ENCODE data around the gene GPC6. TPM values are rescaled to one million over a fixed set of nuclear protein-coding genes. Genes with fewer than 3 reads are reported as not detected.

The GPC6 gene
- total and polyA plus RNA-seq, 2 donors (not counting 3 experiments of a cell fraction or from before 2014, with no cell fraction given) = 0.01 TPM; not detected in 1

DNA sequence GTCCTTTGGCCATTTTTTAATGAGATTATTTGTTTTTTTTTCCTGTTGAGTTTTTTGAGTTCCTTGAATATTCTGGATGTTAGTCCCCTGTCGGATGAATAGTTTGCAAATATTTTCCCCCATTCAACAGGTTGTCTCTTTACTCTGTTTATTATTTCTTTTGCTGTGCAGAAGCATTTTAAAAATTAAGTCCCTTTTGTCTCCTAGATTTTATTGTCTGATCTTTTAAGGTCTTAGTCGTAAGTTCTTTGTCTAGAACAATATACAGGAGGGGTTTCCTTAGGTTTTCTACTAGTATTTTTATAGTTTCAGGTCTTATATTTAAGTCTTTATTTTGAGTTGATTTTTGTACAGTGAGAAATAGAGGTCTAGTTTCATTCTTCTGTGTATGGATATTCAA, 284.4 kb downstream of the GPC6 start:
- H3K9me1 ChIP-seq (replicated peaks; ENCODE audit: control insufficient read depth, extremely low read depth, insufficient read depth, low read length) = no peaks in the 10 kb centered on the region
- intact Hi-C loops (cut with micrococcal nuclease) = no loop called here
- peaks cover 1% of the 10 kb centered on the region for H3K9me3 ChIP-seq (replicated peaks; ENCODE audit: control insufficient read depth, insufficient read depth, low read length)
- no peak overlapping the region for H3K27ac ChIP-seq (ENCODE audit: insufficient read depth, low read depth, low read length)
- no peaks in the 10 kb centered on the region for H3K27me3 ChIP-seq (ENCODE audit: control insufficient read depth in 2 of 2, insufficient read depth in 2 of 2, low read length in 2 of 2)
- FAIRE-seq (no peak), DNase-seq (ENCODE audit: low read depth, low spot score) (no peak)
- no peak overlapping the region for H3K4me3 ChIP-seq (replicated peaks in 1 of 3; ENCODE audit: insufficient read depth in 1 of 3, low read depth in 1 of 3, low read length in 3 of 3)
- no peaks in the 10 kb centered on the region for H4K20me1 ChIP-seq (replicated peaks; ENCODE audit: control insufficient read depth, extremely low read depth, insufficient read depth, low read length)
- no peak overlapping the region for H2AFZ ChIP-seq (ENCODE audit: low read depth, low read length)
- H3K36me3 ChIP-seq (ENCODE audit: control insufficient read depth in 2 of 2, extremely low read depth in 1 of 2, insufficient read depth in 2 of 2, low read length in 2 of 2) = no peaks in the 10 kb centered on the region
- TF ChIP-seq FOS (IDR thresholded peaks at IDR 0.05; ENCODE audit: borderline replicate concordance, insufficient read depth, low read length) (no peak), POLR2A (IDR thresholded peaks at IDR 0.05; ENCODE audit: low read depth, low read length) (no peak), MYC (IDR thresholded peaks at IDR 0.05; ENCODE audit: low read depth, low read length) (no peak), JUN (IDR thresholded peaks at IDR 0.05; ENCODE audit: borderline replicate concordance, insufficient read depth, insufficient read length, low read depth) (no peak), POLR2AphosphoS5 (IDR thresholded peaks at IDR 0.05; ENCODE audit: insufficient read depth, low read depth, low read length) (no peak), GATA2 (IDR thresholded peaks at IDR 0.05; ENCODE audit: insufficient read depth, insufficient read length, low read depth, low read length) (no peak), EZH2 (IDR thresholded peaks at IDR 0.05; ENCODE audit: borderline replicate concordance, low read depth, low read length, severe bottlenecking) (no peak)
- TF ChIP-seq, protein P1, sequence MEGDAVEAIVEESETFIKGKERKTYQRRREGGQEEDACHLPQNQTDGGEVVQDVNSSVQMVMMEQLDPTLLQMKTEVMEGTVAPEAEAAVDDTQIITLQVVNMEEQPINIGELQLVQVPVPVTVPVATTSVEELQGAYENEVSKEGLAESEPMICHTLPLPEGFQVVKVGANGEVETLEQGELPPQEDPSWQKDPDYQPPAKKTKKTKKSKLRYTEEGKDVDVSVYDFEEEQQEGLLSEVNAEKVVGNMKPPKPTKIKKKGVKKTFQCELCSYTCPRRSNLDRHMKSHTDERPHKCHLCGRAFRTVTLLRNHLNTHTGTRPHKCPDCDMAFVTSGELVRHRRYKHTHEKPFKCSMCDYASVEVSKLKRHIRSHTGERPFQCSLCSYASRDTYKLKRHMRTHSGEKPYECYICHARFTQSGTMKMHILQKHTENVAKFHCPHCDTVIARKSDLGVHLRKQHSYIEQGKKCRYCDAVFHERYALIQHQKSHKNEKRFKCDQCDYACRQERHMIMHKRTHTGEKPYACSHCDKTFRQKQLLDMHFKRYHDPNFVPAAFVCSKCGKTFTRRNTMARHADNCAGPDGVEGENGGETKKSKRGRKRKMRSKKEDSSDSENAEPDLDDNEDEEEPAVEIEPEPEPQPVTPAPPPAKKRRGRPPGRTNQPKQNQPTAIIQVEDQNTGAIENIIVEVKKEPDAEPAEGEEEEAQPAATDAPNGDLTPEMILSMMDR (IDR thresholded peaks at IDR 0.05; ENCODE audit: extremely low read depth in 1 of 2, insufficient read depth in 1 of 2, low read depth in 1 of 2, low read length in 2 of 2) = no peak
- TF ChIP-seq, protein P2, sequence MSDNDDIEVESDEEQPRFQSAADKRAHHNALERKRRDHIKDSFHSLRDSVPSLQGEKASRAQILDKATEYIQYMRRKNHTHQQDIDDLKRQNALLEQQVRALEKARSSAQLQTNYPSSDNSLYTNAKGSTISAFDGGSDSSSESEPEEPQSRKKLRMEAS (IDR thresholded peaks at IDR 0.05; ENCODE audit: insufficient read depth, insufficient read length) = no peak
- H3K79me2 ChIP-seq (ENCODE audit: control insufficient read depth, insufficient read depth, low read length) = no peaks in the 10 kb centered on the region
- POLR2A ChIA-PET = no interaction called here
- H3K4me2 ChIP-seq (ENCODE audit: insufficient read depth, low read length) = no peak overlapping the region
- CTCF ChIA-PET = no interaction called here
- H3K9ac ChIP-seq (replicated peaks; ENCODE audit: extremely low read depth, insufficient read depth, low read length) = no peak overlapping the region
- no peaks in the 10 kb centered on the region for H3K4me1 ChIP-seq (ENCODE audit: control insufficient read depth, extremely low read depth, insufficient read depth, low read length)
- no TSS peak for BruUV-seq (replicated peaks)
- dilution Hi-C loops (cut with MboI; ENCODE audit: extremely low pct_ligation_motif_present, low sequenced_read_pairs) = no loop called here

Measured in endothelial cell of umbilical vein (primary cell).